K562 (cell line): ENCODE measurements around the gene TBL1X. TPM values are rescaled to one million over a fixed set of nuclear protein-coding genes. Genes with fewer than 3 reads are reported as not detected.

Experiments
- ADNP ChIP-seq: fragments of 200-800 bp; sonication (Bioruptor generic); IDR thresholded peaks from 2 replicates; pipeline ENCODE4 v1.6.1; 2016; ENCODE audit warnings: missing genetic modification characterization, missing compliant biosample characterization
- C11orf30 ChIP-seq: fragments of 450-650 bp; IDR thresholded peaks from 2 replicates; pipeline ENCODE4 v1.6.1; 2016; ENCODE audit warnings: low read depth, mild to moderate bottlenecking
- CCAR2 ChIP-seq: fragments of 200-400 bp; formaldehyde crosslinking; IDR thresholded peaks from 2 replicates; pipeline ENCODE4 v1.6.1; 2017; ENCODE audit warnings: mild to moderate bottlenecking, low read depth, low read length
- DLX4 ChIP-seq: fragments of 250-450 bp; sonication (Bioruptor Pico); IDR thresholded peaks from 2 replicates; pipeline ENCODE4 v1.6.1; 2021; ENCODE audit warnings: mild to moderate bottlenecking
- ESRRA ChIP-seq: fragments of 450-650 bp; IDR thresholded peaks from 2 replicates; pipeline ENCODE4 v1.6.1; 2014; ENCODE audit warnings: low read depth, mild to moderate bottlenecking, moderate library complexity, borderline replicate concordance
- ETV1 ChIP-seq: fragments of 450-650 bp; conservative IDR thresholded peaks from 2 replicates; pipeline ENCODE4 v1.6.1; 2016; ENCODE audit warnings: missing genetic modification characterization, control low read depth, low read depth, missing compliant biosample characterization
- ETV5 ChIP-seq: sonication (generic); formaldehyde crosslinking; IDR thresholded peaks from 2 replicates; pipeline ENCODE4 v1.4.0; 2020; ENCODE audit warnings: low read depth, mild to moderate bottlenecking, missing genetic modification reagents
- FOS ChIP-seq: IDR thresholded peaks from 3 replicates; pipeline ENCODE4 v1.6.1; 2011; ENCODE audit not compliant: insufficient read length; ENCODE audit errors: extremely low read depth
- HDAC8 ChIP-seq: fragments of 450-650 bp; IDR thresholded peaks from 2 replicates; pipeline ENCODE4 v1.6.1; 2016; ENCODE audit warnings: mild to moderate bottlenecking, missing genetic modification characterization, moderate library complexity, missing compliant biosample characterization
- MCM3 ChIP-seq: fragments of 450-650 bp; IDR thresholded peaks from 2 replicates; pipeline ENCODE4 v1.6.1; 2016
- POU5F1 ChIP-seq: fragments of 150-350 bp; IDR thresholded peaks from 2 replicates; pipeline ENCODE4 v1.6.1; 2014; ENCODE audit warnings: borderline replicate concordance, low read length, low read depth, mild to moderate bottlenecking; ENCODE audit not compliant: partially characterized antibody
- SAP30 ChIP-seq: fragments of 200-600 bp; sonication (generic); IDR thresholded peaks from 2 replicates; pipeline ENCODE4 v1.6.1; 2012; ENCODE audit warnings: borderline replicate concordance, low read depth, mild to moderate bottlenecking, moderate library complexity, low read length, control low read depth, inconsistent platforms; ENCODE audit not compliant: insufficient read depth, poor library complexity, severe bottlenecking
- SP2 ChIP-seq: IDR thresholded peaks from 2 replicates; pipeline ENCODE4 v1.6.1; 2011; ENCODE audit warnings: mild to moderate bottlenecking, low read depth, low read length, moderate library complexity; ENCODE audit not compliant: poor library complexity, severe bottlenecking; ENCODE audit errors: extremely low read depth
- SRSF7 ChIP-seq: fragments of 200-400 bp; formaldehyde crosslinking; optimal IDR thresholded peaks from 2 replicates; pipeline ENCODE3; 2017; ENCODE audit warnings: mild to moderate bottlenecking, low read depth, low read length
- TAF1 ChIP-seq: IDR thresholded peaks from 2 replicates; pipeline ENCODE4 v1.6.1; 2011; ENCODE audit warnings: mild to moderate bottlenecking, low read length, moderate library complexity; ENCODE audit not compliant: insufficient read depth, control insufficient read depth, severe bottlenecking; ENCODE audit errors: extremely low read depth
- TFAP4 ChIP-seq: sonication (generic); formaldehyde crosslinking; IDR thresholded peaks from 2 replicates; pipeline ENCODE4 v1.8.0; 2022; ENCODE audit warnings: missing genetic modification reagents, mild to moderate bottlenecking, moderate library complexity, borderline replicate concordance
- THRAP3 ChIP-seq: fragments of 450-650 bp; IDR thresholded peaks from 2 replicates; pipeline ENCODE4 v1.6.1; 2016; ENCODE audit warnings: mild to moderate bottlenecking, inconsistent platforms, borderline replicate concordance
- ZNF212 ChIP-seq: fragments of 450-650 bp; formaldehyde crosslinking; IDR thresholded peaks from 2 replicates; pipeline ENCODE4 v1.4.0; 2020; ENCODE audit warnings: mild to moderate bottlenecking
- polyA plus RNA-seq, 8 experiments: library from polyadenylated mRNA; depleted of rRNA in 4 of 8; stranded (reverse) in 5 of 8; unstranded in 3 of 8; fragments of >200 nt; fragmentation: Nextera tagmentation in 2 of 8; fragmentation: Illumina TruSeq in 1 of 8; extraction: Ambion mirVana in 2 of 8; extraction: Trizol in 1 of 8; gene quantifications; 2 replicates each; pipeline versions ENCODE4 v1.2.1 to v1.2.3, GENCODE V29; 2011 to 2014; ENCODE audit warnings: inconsistent platforms in 1 of 8, missing spikeins in 1 of 8
- total RNA-seq, 7 experiments: library from RNA; depleted of rRNA in 6 of 7; stranded (reverse); fragments of >200 nt in 6 of 7; fragmentation: Illumina TruSeq in 2 of 7; extraction: Trizol in 2 of 7; gene quantifications; 2 replicates each; pipeline versions ENCODE4 v1.2.1 to v1.2.3, GENCODE V29; 2011 to 2021; ENCODE audit warnings: low replicate concordance in 1 of 7
- TF ChIP-seq, protein P1 (sequence below): IDR thresholded peaks from 2 replicates; pipeline ENCODE4 v1.6.1; 2011; ENCODE audit warnings: borderline replicate concordance, low read depth, mild to moderate bottlenecking, moderate library complexity, low read length; ENCODE audit not compliant: insufficient read depth, poor library complexity, severe bottlenecking
- TF ChIP-seq, protein P2 (sequence below): fragments of 250-450 bp; sonication (Bioruptor Pico); IDR thresholded peaks from 2 replicates; pipeline ENCODE4 v1.8.0; 2022; ENCODE audit warnings: moderate library complexity, mild to moderate bottlenecking, inconsistent platforms
- TF ChIP-seq, protein P3 (sequence below): sonication (generic); formaldehyde crosslinking; IDR thresholded peaks from 2 replicates; pipeline ENCODE4 v1.8.1; 2022; ENCODE audit warnings: missing genetic modification reagents

The TBL1X gene
- total and polyA plus RNA-seq, 9 of the 15 experiments (the other 6 are each of a cell fraction or from before 2014, with no cell fraction given): 6.0 to 49.6 (median 19.7) TPM

DNA sequence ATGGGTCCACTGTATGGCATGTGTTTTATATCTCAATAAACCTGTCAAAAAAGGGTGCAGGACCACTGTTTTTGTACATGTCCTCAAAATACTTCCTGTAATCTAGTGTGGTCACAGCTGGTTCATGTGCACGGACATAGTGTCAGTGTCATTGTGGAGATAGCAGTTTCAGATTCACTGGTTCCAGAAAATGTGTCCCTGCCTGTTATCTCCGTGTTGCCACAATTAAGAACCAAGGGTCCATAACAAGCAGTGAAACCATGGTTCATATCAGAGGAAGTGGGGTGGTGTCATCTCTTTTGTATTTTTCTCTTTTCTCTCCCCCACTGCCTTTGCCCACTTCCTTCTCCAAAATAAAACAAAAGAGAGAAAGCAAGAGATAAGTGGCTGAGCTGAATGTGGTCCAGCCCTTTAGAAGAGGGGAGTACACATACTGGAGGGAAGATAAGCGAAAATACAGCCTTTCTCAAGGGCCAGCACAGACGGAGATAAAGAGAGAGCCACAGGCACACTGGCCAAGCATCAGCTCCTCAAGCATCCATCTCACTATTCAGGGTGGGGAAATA lies 51.2 kb downstream of the TBL1X start (continued):
- TF ChIP-seq CCAR2: no peak
- TF ChIP-seq SP2: no peak
- TF ChIP-seq, protein P1, sequence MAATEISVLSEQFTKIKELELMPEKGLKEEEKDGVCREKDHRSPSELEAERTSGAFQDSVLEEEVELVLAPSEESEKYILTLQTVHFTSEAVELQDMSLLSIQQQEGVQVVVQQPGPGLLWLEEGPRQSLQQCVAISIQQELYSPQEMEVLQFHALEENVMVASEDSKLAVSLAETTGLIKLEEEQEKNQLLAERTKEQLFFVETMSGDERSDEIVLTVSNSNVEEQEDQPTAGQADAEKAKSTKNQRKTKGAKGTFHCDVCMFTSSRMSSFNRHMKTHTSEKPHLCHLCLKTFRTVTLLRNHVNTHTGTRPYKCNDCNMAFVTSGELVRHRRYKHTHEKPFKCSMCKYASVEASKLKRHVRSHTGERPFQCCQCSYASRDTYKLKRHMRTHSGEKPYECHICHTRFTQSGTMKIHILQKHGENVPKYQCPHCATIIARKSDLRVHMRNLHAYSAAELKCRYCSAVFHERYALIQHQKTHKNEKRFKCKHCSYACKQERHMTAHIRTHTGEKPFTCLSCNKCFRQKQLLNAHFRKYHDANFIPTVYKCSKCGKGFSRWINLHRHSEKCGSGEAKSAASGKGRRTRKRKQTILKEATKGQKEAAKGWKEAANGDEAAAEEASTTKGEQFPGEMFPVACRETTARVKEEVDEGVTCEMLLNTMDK: no peak
- TF ChIP-seq ZNF212 (CRISPR knock-in tag): no peak
- TF ChIP-seq C11orf30: no peak
- TF ChIP-seq POU5F1: no peak
- TF ChIP-seq FOS: no peak
- TF ChIP-seq DLX4: no peak
- no peak for TF ChIP-seq THRAP3
- TF ChIP-seq, protein P2, sequence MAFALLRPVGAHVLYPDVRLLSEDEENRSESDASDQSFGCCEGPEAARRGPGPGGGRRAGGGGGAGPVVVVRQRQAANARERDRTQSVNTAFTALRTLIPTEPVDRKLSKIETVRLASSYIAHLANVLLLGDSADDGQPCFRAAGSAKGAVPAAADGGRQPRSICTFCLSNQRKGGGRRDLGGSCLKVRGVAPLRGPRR (CRISPR knock-in tag): no peak
- TF ChIP-seq TAF1: no peak
- no peak for TF ChIP-seq HDAC8 (tag)
- TF ChIP-seq TFAP4 (CRISPR knock-in tag): peak; percentile 89
- TF ChIP-seq ESRRA: no peak
- peak; percentile 38; the same call in 1 of the 2 replicates for TF ChIP-seq ETV1 (tag)
- no peak for TF ChIP-seq MCM3
- no peak for TF ChIP-seq ADNP (tag)
- TF ChIP-seq ETV5 (CRISPR knock-in tag): peak; percentile 87
- TF ChIP-seq SAP30: no peak
- TF ChIP-seq, protein P3, sequence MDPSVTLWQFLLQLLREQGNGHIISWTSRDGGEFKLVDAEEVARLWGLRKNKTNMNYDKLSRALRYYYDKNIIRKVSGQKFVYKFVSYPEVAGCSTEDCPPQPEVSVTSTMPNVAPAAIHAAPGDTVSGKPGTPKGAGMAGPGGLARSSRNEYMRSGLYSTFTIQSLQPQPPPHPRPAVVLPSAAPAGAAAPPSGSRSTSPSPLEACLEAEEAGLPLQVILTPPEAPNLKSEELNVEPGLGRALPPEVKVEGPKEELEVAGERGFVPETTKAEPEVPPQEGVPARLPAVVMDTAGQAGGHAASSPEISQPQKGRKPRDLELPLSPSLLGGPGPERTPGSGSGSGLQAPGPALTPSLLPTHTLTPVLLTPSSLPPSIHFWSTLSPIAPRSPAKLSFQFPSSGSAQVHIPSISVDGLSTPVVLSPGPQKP (CRISPR knock-in tag): no peak
- TF ChIP-seq SRSF7: no peak
